HK-2 (cell line): ENCODE data around the gene ZNF292.
"Not testable (repeated sequence)": the region's sequence is repeated elsewhere in the genome, so short reads cannot be mapped to it uniquely, and the experiment has no call there.

ENCODE experiments used
- DNase-seq: peaks from one replicate; pipeline ENCODE4 v3.0.0-alpha.2; 2018; ENCODE audit not compliant: unreplicated experiment

ZNF292 gene

GRCh38 chr6:87164004-87164403, 8.6 kb downstream of the ZNF292 start:
- no peak for DNase-seq

GRCh38 chr6:87164506-87164905, 9.1 kb downstream of the ZNF292 start:
- DNase-seq: no peak

DNA sequence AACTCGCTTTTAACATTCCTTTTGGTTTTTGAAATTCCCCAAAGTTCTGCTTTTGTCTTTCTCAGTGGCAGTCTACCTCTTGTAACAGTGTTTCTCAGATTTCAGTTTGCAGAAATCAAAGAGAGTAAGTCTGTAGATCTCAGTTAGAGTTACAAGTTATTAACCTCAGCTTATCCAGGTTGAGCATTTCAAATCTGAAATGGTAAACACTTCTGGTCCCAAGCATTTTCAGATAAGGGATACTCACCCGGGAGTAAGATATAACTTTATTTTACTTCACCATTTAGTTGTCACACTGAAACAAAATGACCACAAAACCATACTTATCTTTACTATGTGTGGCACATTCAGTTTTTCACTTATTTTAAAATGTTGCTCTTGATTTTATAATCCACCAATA, 9.8 kb downstream of the ZNF292 start:
- no peak for DNase-seq

DNA sequence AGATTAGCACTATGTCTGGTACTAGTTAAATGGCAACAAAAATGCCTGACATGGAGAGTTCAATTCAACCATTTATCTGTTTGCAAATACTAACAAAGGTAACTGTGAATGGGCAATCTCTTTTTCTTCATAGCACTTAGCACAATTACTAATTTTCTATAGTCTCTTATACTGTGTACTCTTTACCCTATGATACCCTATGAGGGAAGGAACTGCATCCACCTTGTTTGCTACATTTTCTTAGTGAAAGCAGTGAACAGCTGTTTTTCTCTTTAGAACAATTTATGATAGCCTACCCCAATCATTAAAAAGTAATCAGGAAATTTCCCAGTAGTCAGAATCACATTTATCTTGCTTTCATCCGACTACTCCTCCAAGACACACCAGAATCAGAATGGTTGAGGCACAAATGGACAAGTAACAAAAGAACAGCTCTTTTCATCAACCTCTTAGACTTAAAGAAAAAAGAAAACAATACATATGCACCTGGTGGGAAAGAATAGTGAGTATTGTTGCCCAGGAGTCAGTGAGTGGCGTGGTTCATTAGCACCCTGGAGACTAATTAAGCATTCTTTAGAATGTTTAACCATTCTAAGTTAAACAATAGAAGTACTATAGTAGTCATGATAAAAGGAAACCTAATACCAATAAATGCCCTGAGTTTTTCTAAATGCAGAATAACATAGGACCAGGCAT, 16.7 kb downstream of the ZNF292 start:
- no peak for DNase-seq

DNA sequence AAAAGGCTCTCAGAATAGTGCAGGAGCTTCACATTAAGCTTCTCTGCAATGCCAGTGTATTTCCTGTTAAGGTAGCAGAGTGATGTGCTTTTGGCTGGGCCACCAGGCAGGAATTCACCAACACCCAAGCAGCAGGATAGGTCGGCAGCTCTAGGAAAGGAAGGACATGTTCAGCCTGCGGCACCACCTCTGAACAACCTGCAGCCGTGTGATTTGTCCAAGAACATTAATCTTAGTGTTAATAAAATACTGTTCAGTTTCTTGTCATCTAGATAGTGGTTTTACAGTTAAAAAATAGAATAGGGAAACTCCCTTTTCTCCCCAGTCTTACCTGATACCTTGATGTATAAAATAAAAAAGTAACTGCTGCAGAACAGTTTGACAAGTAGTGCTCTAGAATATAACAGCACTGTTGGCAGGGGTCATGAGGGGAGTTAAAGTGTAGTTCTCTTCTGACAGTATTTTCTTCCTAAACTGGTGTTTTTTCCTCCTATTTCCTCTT, 18.8 kb downstream of the ZNF292 start:
- DNase-seq: no peak

GRCh38 chr6:87176493-87176892, 21.1 kb downstream of the ZNF292 start:
- DNase-seq: no peak

DNA sequence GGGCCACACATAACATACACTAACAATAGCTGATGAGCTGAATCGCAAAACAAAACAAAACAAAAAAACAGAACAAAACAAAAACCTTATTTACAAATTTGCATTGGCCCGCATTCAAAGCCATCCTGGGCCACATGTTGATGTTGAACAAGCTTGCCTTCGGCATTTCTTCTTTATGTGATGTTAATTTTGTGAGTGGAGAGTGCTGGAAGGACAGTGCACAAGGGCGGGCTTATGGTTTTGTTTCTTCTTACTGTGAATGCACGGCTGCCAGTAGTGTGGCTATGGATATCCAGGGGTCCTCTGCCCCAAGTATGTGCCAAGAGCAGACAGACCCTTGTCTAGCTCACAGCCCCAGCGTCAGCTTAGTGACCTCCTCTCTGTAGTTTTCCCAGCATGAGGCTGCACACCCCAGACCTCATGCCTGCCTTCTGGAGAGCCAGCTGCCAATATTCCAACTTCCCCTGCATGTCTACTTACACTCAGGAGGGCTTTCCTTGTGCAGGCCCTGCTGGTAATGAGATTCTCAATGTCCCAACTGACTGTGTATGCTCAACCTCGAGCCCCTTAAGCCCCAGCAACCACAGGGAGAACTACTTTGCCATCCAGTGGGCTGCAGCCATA, 24.9 kb downstream of the ZNF292 start:
- DNase-seq: no peak

DNA sequence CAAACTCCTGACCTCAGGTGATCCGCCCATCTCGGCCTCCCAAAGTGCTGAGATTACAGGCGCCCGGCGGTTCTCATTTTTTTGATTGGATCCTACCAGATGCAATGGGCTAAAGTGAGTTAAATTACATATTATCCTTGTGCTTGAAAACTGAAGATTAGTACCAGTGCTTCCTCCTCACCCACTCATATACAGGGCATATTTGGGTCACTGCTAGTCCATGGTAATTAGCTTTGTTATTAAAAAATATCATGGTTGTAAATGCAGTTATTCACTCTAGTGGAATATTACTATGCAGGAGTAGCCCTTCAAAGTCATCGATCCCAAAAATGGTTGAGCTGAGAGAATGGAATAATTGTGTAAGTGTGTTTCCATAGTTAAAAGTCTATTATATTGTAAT, 26.5 kb downstream of the ZNF292 start:
- DNase-seq: no peak

GRCh38 chr6:87182321-87182720, 27.0 kb downstream of the ZNF292 start:
- DNase-seq: no peak

DNA sequence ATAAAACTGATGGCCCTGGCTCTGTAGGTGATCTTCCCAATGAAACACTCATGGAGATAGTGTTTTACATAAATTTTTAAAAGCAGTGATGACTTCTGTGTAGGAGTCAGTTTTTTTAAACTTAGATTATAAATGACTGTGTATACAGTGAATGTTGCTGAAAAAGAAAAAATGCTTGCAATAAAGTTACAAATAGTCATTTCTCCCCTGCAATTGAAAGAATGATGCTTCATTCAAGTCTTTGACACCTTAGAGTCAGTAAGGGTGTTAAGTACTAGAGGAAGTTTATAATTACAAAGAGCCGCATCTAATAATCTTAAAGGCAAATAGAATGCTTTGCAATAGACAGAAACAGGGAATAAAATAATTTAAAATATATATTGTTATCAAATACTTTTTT, 27.6 kb downstream of the ZNF292 start:
- DNase-seq: no peak

DNA sequence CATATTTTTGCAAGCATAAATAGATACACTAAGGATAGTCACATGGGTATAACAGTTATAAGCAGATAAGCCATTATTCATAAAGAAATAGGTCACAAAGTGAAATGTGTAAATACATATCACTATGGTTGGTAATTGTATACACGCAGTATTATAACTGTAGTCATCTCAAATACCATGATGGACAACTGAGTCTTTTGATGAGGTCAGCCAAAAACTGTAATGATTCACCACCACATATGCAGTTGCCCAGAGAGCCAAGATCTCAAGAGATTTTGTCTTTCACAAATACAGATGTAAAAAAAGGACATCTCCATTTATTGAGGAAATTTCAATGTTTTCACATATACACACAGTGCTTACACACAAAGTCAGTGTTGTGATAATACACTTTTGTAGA, 28.3 kb downstream of the ZNF292 start:
- no peak for DNase-seq

GRCh38 chr6:87184762-87185250, 29.4 kb downstream of the ZNF292 start:
- DNase-seq: no peak

- DNase-seq: no peak
Measured at GRCh38 chr6:87196275-87196842, 41.0 kb downstream of the ZNF292 start.

DNA sequence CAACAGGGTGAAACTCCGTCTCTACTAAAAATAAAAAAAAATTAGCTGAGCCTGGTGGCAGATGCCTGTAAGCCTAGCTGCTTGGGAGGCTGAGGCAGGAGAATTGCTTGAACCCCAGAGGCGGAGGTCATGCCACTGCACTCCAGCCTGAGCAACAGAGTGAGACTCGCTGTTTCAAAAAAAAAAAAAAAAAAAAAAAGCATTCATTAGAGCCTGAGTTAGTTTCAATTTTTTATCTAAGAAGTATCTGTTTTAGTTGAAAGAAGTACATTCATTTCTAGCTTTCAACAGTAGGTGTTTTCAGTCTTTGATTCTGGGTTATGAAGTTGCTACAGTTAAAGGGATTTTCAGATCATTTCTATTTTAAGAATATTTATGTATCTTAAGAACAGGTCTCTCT, 42.2 kb downstream of the ZNF292 start:
- DNase-seq: no peak

GRCh38 chr6:87198022-87198810, 42.9 kb downstream of the ZNF292 start:
- not testable (repeated sequence) for DNase-seq

GRCh38 chr6:87199787-87200186, 44.4 kb downstream of the ZNF292 start:
- DNase-seq: no peak

GRCh38 chr6:87200469-87201175, 45.3 kb downstream of the ZNF292 start:
- DNase-seq: no peak

DNA sequence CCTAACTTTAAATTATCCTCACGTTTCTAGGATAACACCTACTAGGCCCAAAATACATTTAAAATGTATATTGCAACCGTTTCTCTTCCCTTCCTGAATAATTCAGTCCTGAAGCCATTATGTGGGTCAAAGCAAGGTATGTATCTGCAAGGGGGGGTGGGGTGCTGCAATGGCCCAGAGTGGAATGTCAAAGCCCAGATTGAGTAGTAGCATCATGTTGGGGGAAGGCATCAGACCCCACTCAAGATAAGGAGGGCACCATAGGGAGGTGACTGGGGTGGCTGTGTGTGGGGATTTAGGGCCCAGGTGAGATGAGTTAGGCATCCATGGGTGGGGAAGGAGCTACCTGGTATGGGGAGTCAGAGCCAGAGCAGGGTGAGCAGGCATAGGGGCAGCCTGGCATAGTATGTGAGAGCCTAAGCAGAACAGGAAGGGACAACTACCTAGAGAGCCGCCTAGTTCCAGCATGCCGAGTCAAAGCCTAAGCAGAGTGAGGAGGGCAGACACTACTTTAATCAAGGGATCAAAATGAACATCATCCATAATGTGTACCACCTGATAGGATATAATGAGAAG, 48.2 kb downstream of the ZNF292 start:
- DNase-seq: no peak

- DNase-seq: no peak
Measured at GRCh38 chr6:87209812-87210211, 54.4 kb downstream of the ZNF292 start.

DNA sequence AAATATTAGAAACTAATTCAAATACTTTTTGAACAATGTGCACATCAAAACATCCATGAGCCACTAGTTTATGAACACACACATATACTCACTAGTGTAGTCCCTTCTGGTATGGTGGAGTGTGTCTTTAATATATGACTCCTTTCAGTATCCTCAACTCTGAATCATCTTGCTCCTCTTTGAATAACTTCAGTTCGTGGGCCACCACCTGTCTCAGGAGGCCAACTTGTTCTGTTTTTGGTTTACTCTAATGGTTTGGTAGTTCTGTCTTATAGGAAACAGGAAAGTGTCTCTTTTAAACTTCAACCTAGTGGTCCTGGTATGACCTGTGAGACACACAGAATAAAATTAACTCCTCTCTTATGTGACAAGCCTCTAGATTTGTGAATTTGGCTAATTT, 55.6 kb downstream of the ZNF292 start:
- DNase-seq: no peak

DNA sequence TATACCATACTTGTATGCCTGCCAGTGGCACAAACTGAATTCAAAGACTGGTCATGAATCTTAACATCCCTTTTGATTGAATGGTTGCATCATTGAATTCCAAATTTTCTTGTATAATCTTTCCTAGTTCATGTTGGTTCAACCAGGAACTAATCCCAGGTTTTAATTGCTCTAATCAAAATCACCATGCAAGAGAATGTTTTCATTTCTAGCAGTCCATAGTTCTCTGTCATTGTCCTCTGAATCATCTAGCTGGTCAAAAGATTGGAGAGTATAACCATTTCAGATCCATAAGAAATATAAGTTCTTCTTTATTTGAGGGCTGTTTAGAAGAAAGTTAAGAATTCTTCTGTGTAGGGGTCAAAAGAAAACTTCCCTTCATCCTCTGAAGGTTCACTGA, 57.2 kb downstream of the ZNF292 start:
- DNase-seq: no peak
